ENCODE results near the gene TMPRSS15. TPM values are rescaled to one million over a fixed set of nuclear protein-coding genes. Genes with fewer than 3 reads are reported as not detected.

Gene TMPRSS15
- total RNA-seq, 4 donors from 2014 or later: not detected

DNA sequence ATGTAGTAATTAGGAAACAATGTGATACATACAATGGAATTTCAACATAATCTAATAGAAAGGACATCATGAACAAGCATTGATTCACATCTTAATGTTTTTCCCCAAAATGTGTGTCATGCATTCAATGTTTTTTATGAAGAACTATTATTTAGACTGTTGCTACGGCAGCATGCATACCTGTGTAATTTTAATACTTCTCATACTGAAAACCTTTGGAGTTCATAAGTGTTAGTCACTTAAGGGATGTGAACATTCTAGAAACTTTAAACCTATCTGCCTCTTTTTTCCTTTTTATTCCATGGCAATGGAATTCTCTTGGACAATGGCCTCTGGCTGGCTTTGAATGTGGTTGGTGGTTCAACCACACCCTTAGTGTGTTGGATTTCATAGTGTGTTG lies 48.6 kb downstream of the TMPRSS15 start:
- intact Hi-C loops (cut with DNase I): no loop called here
- Histone ChIP-seq H3K27me3 (no peaks in the 10 kb centered on the region), H3K9me3 (no peaks in the 10 kb centered on the region), H3K27ac (no peak overlapping the region), H3K4me1 (no peaks in the 10 kb centered on the region), H3K4me3 (replicated peaks in 1 of 3) (no peak overlapping the region), H3K36me3 (no peaks in the 10 kb centered on the region)
- TF ChIP-seq, protein P1, sequence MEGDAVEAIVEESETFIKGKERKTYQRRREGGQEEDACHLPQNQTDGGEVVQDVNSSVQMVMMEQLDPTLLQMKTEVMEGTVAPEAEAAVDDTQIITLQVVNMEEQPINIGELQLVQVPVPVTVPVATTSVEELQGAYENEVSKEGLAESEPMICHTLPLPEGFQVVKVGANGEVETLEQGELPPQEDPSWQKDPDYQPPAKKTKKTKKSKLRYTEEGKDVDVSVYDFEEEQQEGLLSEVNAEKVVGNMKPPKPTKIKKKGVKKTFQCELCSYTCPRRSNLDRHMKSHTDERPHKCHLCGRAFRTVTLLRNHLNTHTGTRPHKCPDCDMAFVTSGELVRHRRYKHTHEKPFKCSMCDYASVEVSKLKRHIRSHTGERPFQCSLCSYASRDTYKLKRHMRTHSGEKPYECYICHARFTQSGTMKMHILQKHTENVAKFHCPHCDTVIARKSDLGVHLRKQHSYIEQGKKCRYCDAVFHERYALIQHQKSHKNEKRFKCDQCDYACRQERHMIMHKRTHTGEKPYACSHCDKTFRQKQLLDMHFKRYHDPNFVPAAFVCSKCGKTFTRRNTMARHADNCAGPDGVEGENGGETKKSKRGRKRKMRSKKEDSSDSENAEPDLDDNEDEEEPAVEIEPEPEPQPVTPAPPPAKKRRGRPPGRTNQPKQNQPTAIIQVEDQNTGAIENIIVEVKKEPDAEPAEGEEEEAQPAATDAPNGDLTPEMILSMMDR (IDR thresholded peaks at IDR 0.05): no peak
- no peak for TF ChIP-seq POLR2A (IDR thresholded peaks at IDR 0.05)
- 94% methylated on average over 1 of the region's 1 CpG for WGBS, 2 donors
- DNase-seq: no peak

- no peak overlapping the region for H3K4me3 ChIP-seq (replicated peaks in 1 of 3)
- no peak for DNase-seq
- WGBS, 2 donors: 54 to 85% methylated on average over 2 of the region's 2 CpGs
- H3K4me1 ChIP-seq: no peaks in the 10 kb centered on the region
- H3K9me3 ChIP-seq: no peaks in the 10 kb centered on the region
- intact Hi-C loops (cut with DNase I): no loop called here
- TF ChIP-seq POLR2A (IDR thresholded peaks at IDR 0.05): no peak
- H3K36me3 ChIP-seq: no peaks in the 10 kb centered on the region
- H3K27ac ChIP-seq: no peak overlapping the region
- H3K27me3 ChIP-seq: no peaks in the 10 kb centered on the region
Observed at GRCh38 chr21:18350216-18350615, 53.4 kb downstream of the TMPRSS15 start.

- Histone ChIP-seq H3K27ac (no peak overlapping the region), H3K9me3 (no peaks in the 10 kb centered on the region), H3K4me3 (replicated peaks in 1 of 3) (no peak overlapping the region), H3K27me3 (no peaks in the 10 kb centered on the region), H3K36me3 (no peaks in the 10 kb centered on the region), H3K4me1 (no peaks in the 10 kb centered on the region)
- intact Hi-C loops (cut with DNase I): no loop called here
- DNase-seq: no peak
- TF ChIP-seq POLR2A (IDR thresholded peaks at IDR 0.05): no peak
- TF ChIP-seq, protein P1 (IDR thresholded peaks at IDR 0.05): no peak
- 68 to 72% methylated on average over 4 of the region's 4 CpGs for WGBS, 2 donors
Observed at GRCh38 chr21:18349468-18349867, 54.1 kb downstream of the TMPRSS15 start.

DNA sequence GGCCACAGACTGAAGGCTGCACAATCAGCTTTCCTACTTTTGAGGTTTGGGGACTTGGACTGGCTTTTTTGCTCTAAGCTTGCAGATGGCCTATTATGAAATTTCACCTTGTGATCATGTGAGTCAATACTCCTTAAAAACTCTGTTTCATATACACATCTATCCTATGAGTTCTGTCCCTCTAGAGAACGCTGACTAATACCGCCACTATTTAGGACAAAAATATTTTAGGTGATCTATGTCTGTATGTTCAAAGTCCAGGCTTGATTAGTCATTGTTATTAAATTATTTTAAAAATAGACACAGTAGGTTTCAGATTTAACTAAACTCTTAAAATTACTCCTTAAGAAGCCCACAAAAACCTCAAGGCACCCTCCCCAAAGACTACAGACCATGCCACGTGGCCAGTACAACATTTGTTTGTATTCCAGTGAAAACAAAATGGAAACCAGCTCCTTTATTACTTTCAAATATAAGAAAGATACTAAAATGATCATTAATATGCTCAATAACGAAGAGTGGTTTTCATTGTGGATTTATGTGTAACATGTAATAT lies 63.1 kb downstream of the TMPRSS15 start:
- no peaks in the 10 kb centered on the region for H3K36me3 ChIP-seq
- H3K27me3 ChIP-seq: no peaks in the 10 kb centered on the region
- no peak for TF ChIP-seq POLR2A (IDR thresholded peaks at IDR 0.05)
- TF ChIP-seq, protein P1 (IDR thresholded peaks at IDR 0.05): no peak
- H3K27ac ChIP-seq: no peak overlapping the region
- H3K9me3 ChIP-seq: no peaks in the 10 kb centered on the region
- 85 to 89% methylated on average over 4 of the region's 4 CpGs for WGBS, 2 donors
- no peaks in the 10 kb centered on the region for H3K4me1 ChIP-seq
- intact Hi-C loops (cut with DNase I): no loop called here
- DNase-seq: no peak
- H3K4me3 ChIP-seq (replicated peaks in 1 of 3): no peak overlapping the region

GRCh38 chr21:18335651-18336236 lies 67.8 kb downstream of the TMPRSS15 start:
- TF ChIP-seq POLR2A (IDR thresholded peaks at IDR 0.05): no peak
- TF ChIP-seq, protein P1 (IDR thresholded peaks at IDR 0.05): no peak
- WGBS, 2 donors: 85 to 90% methylated on average over 1 of the region's 1 CpG
- no peak overlapping the region for H3K4me3 ChIP-seq (replicated peaks in 1 of 3)

More at GRCh38 chr21:18335651-18336236, 67.8 kb downstream of the TMPRSS15 start:
- no peak for DNase-seq
- H3K27ac ChIP-seq: no peak overlapping the region
- H3K4me1 ChIP-seq: no peaks in the 10 kb centered on the region
- no peaks in the 10 kb centered on the region for H3K36me3 ChIP-seq
- H3K9me3 ChIP-seq: no peaks in the 10 kb centered on the region
- intact Hi-C loops (cut with DNase I): no loop called here
- H3K27me3 ChIP-seq: no peaks in the 10 kb centered on the region

Measured in thyroid gland (tissue), 4 donors.